Measurements from ENCODE around the gene GRIN2A.

DNA sequence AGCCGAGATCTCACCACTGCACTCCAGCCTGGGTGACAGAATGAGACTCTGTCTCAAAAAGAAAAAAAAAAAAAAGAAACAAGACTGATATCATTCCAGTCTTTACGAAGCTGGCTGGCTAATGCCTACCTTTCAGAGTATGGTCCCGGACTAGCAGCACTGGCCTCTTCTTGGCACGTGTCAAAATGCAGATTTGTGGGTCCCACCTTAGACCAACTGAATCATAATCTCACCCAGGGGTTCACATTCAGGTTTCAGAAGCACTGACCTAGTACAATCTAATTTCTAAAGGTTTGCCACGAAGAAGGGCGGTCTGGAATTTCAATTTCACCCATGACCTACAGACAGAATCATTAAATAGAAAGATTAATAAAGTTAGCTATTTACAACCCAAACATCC is 43.4 kb upstream of the GRIN2A start:
- TF ChIP-seq EZH2phosphoT487 (IDR thresholded peaks at IDR 0.05; ENCODE audit: low read depth, severe bottlenecking, unreplicated experiment) (no peak), EZH2 (IDR thresholded peaks at IDR 0.05; ENCODE audit: borderline replicate concordance) (no peak)
- TF ChIP-seq, protein P1, sequence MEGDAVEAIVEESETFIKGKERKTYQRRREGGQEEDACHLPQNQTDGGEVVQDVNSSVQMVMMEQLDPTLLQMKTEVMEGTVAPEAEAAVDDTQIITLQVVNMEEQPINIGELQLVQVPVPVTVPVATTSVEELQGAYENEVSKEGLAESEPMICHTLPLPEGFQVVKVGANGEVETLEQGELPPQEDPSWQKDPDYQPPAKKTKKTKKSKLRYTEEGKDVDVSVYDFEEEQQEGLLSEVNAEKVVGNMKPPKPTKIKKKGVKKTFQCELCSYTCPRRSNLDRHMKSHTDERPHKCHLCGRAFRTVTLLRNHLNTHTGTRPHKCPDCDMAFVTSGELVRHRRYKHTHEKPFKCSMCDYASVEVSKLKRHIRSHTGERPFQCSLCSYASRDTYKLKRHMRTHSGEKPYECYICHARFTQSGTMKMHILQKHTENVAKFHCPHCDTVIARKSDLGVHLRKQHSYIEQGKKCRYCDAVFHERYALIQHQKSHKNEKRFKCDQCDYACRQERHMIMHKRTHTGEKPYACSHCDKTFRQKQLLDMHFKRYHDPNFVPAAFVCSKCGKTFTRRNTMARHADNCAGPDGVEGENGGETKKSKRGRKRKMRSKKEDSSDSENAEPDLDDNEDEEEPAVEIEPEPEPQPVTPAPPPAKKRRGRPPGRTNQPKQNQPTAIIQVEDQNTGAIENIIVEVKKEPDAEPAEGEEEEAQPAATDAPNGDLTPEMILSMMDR (IDR thresholded peaks at IDR 0.05; ENCODE audit: poor library complexity): no peak

Data from hepatocyte (in vitro differentiated cells).